Natural killer cell (primary cell): Measurements from ENCODE around the gene WT1. TPM values are rescaled to one million over a fixed set of nuclear protein-coding genes. Genes with fewer than 3 reads are reported as not detected.

Experiments used
- ATAC-seq, 3 donors: fragments of 150-1000 bp in 2 of 3; fragments of 200-7000 bp in 1 of 3; cut with Tn5 transposase; 1 replicate in 1 of 3; 2 replicates in 2 of 3; pipeline ENCODE4 v1.10.0; 2021; ENCODE audit warnings: mild to moderate bottlenecking in 2 of 3, moderate library complexity in 2 of 3
- DNase-seq, 2 donors: peaks; one replicate each; pipeline versions ENCODE4 v3.0.0 to v3.0.0-alpha.2; 2013 to 2021; ENCODE audit warnings: mixed read lengths in 1 of 2
- H3K27ac ChIP-seq: one replicate; pipeline ENCODE4 v1.5.1; 2013; ENCODE audit warnings: mild to moderate bottlenecking, low read length
- H3K27me3 ChIP-seq: one replicate; pipeline ENCODE4 v1.6.1; 2013; ENCODE audit warnings: low read length; ENCODE audit not compliant: control insufficient read depth, insufficient read depth
- H3K36me3 ChIP-seq: one replicate; pipeline ENCODE4 v1.6.1; 2013; ENCODE audit warnings: low read length; ENCODE audit not compliant: control insufficient read depth, insufficient read depth
- H3K4me1 ChIP-seq: one replicate; pipeline ENCODE4 v1.6.1; 2013; ENCODE audit warnings: low read length; ENCODE audit not compliant: control insufficient read depth, insufficient read depth
- H3K4me3 ChIP-seq: one replicate; pipeline ENCODE4 v1.5.1; 2013; ENCODE audit warnings: low read length
- H3K9me3 ChIP-seq: one replicate; pipeline ENCODE4 v1.6.1; 2013; ENCODE audit warnings: low read length; ENCODE audit not compliant: control insufficient read depth, insufficient read depth
- H3K27ac Mint-ChIP-seq, 2 donors: one replicate each; pipeline ENCODE4 v1.8.0; 2022; ENCODE audit warnings: mild to moderate bottlenecking in 2 of 2, mixed read lengths in 2 of 2, moderate library complexity in 1 of 2
- H3K27me3 Mint-ChIP-seq, 2 donors: one replicate each; pipeline ENCODE4 v1.8.0; 2022; ENCODE audit warnings: low read depth in 2 of 2, mixed read lengths in 2 of 2
- H3K36me3 Mint-ChIP-seq: one replicate; pipeline ENCODE4 v1.8.0; 2022; ENCODE audit warnings: mixed read lengths
- H3K4me1 Mint-ChIP-seq, 2 donors: one replicate each; pipeline ENCODE4 v1.8.0; 2022; ENCODE audit warnings: mixed read lengths in 2 of 2
- H3K4me3 Mint-ChIP-seq: one replicate; pipeline ENCODE4 v1.8.0; 2022; ENCODE audit warnings: mild to moderate bottlenecking, moderate library complexity, mixed read lengths
- H3K9me3 Mint-ChIP-seq, 2 donors: one replicate each; pipeline ENCODE4 v1.8.0; 2022; ENCODE audit warnings: mixed read lengths in 2 of 2
- CTCF ChIP-seq: fragments of 200-600 bp; IDR thresholded peaks from one replicate; pipeline ENCODE4 v1.8.0; 2022; ENCODE audit warnings: antibody characterized with exemption
- WGBS: methylation state at CpG from one replicate; pipeline ENCODE4 v1.1.7; 2013; ENCODE audit warnings: missing lambda C conversion rate; ENCODE audit not compliant: insufficient coverage; 5-methylcytosine and 5-hydroxymethylcytosine counted together
- intact Hi-C: fragments of 100-400 bp; cut with micrococcal nuclease; formaldehyde crosslinking; loops from one replicate; pipeline ENCODE4 v1.14.2; 2022
- total RNA-seq, 4 donors: library from RNA; stranded (reverse); fragments of 120-200 nt in 1 of 4; gene quantifications; one replicate each; pipeline versions ENCODE4 v1.2.3 to v1.2.4, GENCODE V29; 2013 to 2022

WT1 gene
- total RNA-seq, 3 donors from 2014 or later (not counting 1 experiment from before 2014, with no cell fraction given) = not detected

- Mint-ChIP-seq H3K4me3 (no peak overlapping the region), H3K36me3 (no peaks in the 10 kb centered on the region), H3K27me3 (peaks cover 70 to 79% of the 10 kb centered on the region in 2 donors), H3K9me3 (no peaks in the 10 kb centered on the region), H3K4me1 (peaks cover 0 to 15% of the 10 kb centered on the region in 2 donors), H3K27ac (no peak overlapping the region)
- ATAC-seq (no peak), DNase-seq (no peak)
- no peak overlapping the region for H3K4me3 ChIP-seq
- H3K9me3 ChIP-seq = no peaks in the 10 kb centered on the region
- H3K4me1 ChIP-seq = peaks cover 18% of the 10 kb centered on the region
- intact Hi-C loops = no loop called here
- no peaks in the 10 kb centered on the region for H3K36me3 ChIP-seq
- H3K27me3 ChIP-seq = peaks cover 61% of the 10 kb centered on the region
- no peak for TF ChIP-seq CTCF
- H3K27ac ChIP-seq = no peak overlapping the region
- 2% methylated on average over 24 of the region's 33 CpGs for WGBS
These were observed 223 bp downstream of the WT1 start for GRCh38 chr11:32435152-32435480.

GRCh38 chr11:32434356-32435151 lies 785 bp downstream of the WT1 start:
- no peak for ATAC-seq
- Mint-ChIP-seq H3K27ac (no peak overlapping the region), H3K4me1 (peaks cover 0 to 15% of the 10 kb centered on the region in 2 donors), H3K27me3 (peaks cover 69 to 79% of the 10 kb centered on the region in 2 donors), H3K4me3 (no peak overlapping the region), H3K36me3 (no peaks in the 10 kb centered on the region), H3K9me3 (no peaks in the 10 kb centered on the region)
- 3% methylated on average over 77 of the region's 77 CpGs for WGBS
- no peak for TF ChIP-seq CTCF
- Histone ChIP-seq H3K4me3 (no peak overlapping the region), H3K4me1 (peaks cover 18% of the 10 kb centered on the region), H3K36me3 (no peaks in the 10 kb centered on the region), H3K27me3 (peaks cover 58% of the 10 kb centered on the region), H3K27ac (no peak overlapping the region), H3K9me3 (no peaks in the 10 kb centered on the region)
- DNase-seq = no peak
- intact Hi-C loops = no loop called here

GRCh38 chr11:32433914-32434355 lies 1.4 kb downstream of the WT1 start:
- WGBS = 12% methylated on average over 25 of the region's 25 CpGs
- Histone ChIP-seq H3K4me1 (peaks cover 13% of the 10 kb centered on the region), H3K27me3 (peaks cover 58% of the 10 kb centered on the region), H3K27ac (no peak overlapping the region), H3K9me3 (no peaks in the 10 kb centered on the region), H3K36me3 (no peaks in the 10 kb centered on the region), H3K4me3 (no peak overlapping the region)
- H3K27me3 Mint-ChIP-seq = peaks cover 69 to 77% of the 10 kb centered on the region in 2 donors
- no peak overlapping the region for H3K27ac Mint-ChIP-seq
- DNase-seq = no peak
- H3K36me3 Mint-ChIP-seq = no peaks in the 10 kb centered on the region
- H3K9me3 Mint-ChIP-seq = no peaks in the 10 kb centered on the region
- peaks cover 0 to 15% of the 10 kb centered on the region in 2 donors for H3K4me1 Mint-ChIP-seq
- intact Hi-C loops = no loop called here
- ATAC-seq = no peak
- H3K4me3 Mint-ChIP-seq = no peak overlapping the region
- TF ChIP-seq CTCF = no peak
